ENCODE measurements around the gene PDZRN3.

DNA sequence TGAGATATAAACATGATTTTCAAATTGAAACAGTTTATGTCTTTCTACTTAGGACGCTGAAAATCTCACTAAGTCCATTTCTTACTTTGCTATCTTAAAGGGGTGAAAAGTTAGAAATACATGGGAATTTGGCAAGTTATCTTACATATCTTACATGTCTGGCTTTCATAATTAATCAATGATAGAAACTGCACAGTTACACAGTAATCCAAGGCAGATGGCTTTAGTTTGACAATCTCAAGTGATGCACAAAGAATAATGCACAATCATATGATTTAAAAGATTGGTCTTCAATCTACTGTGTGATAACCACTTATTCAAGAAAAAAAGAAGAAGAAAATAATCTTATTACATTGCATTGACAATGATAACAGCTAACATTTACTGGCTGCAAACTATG, 14.2 kb downstream of the PDZRN3 start:
- TF ChIP-seq, protein P1, sequence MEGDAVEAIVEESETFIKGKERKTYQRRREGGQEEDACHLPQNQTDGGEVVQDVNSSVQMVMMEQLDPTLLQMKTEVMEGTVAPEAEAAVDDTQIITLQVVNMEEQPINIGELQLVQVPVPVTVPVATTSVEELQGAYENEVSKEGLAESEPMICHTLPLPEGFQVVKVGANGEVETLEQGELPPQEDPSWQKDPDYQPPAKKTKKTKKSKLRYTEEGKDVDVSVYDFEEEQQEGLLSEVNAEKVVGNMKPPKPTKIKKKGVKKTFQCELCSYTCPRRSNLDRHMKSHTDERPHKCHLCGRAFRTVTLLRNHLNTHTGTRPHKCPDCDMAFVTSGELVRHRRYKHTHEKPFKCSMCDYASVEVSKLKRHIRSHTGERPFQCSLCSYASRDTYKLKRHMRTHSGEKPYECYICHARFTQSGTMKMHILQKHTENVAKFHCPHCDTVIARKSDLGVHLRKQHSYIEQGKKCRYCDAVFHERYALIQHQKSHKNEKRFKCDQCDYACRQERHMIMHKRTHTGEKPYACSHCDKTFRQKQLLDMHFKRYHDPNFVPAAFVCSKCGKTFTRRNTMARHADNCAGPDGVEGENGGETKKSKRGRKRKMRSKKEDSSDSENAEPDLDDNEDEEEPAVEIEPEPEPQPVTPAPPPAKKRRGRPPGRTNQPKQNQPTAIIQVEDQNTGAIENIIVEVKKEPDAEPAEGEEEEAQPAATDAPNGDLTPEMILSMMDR (IDR thresholded peaks at IDR 0.05; ENCODE audit: poor library complexity), result no peak
- no peak for TF ChIP-seq EZH2 (IDR thresholded peaks at IDR 0.05; ENCODE audit: borderline replicate concordance)
